GM19328 (cell line): ENCODE data around the gene SERP1.

ENCODE experiments used
- ATAC-seq: cut with Tn5 transposase; IDR thresholded peaks from one replicate; pipeline ENCODE4 v1.9.1; 2021; ENCODE audit warnings: mild to moderate bottlenecking, moderate library complexity; ENCODE audit not compliant: unreplicated experiment

The SERP1 gene

DNA sequence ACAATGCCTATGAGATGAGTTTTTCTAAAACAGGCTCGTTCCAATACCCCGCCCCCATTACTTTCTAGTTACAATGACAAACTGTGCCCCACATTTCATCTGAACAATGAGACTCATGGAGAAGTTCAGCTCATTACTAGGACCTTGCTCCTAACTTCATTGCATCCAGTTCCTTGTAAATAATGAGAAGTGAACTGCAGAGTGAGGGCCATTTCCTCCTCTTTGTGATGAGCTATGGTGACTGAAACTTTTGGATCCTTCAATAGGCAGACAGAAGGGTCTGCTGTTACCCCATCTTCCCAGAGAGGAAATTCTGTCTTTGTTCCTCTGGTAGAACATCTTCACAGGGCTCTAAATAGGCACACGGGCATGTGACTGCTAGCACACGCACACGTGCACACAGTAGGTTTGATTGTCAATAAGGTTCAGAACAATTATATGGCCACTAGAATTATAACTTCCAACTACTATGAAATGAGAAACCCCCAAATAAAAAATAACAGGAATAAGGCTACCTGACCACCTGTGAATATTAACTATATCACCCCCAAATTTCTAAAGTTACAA lies 51.8 kb downstream of the SERP1 start:
- no peak for ATAC-seq
